ENCODE data around the gene SYPL2. TPM values are rescaled to one million over a fixed set of nuclear protein-coding genes. Genes with fewer than 3 reads are reported as not detected.

The SYPL2 gene
- total and polyA plus RNA-seq, 2 of the 8 experiments (the other 6 are each of a cell fraction or from before 2014, with no cell fraction given): 1.5 TPM

GRCh38 chr1:109478806-109479205 is 12.5 kb downstream of the SYPL2 start:
- 0 out of 7 replicates have a peak, but pooled peaks cover 0 to 2% (median 0%) of the 10 kb centered on the region in 4 experiments for H3K4me1 ChIP-seq (replicated peaks in 1 of 4; ENCODE audit: control insufficient read depth in 3 of 4, insufficient read depth in 4 of 4, low read length in 3 of 4)
- H3K4me3 ChIP-seq (ENCODE audit: extremely low read depth in 1 of 4, insufficient read depth in 2 of 4, low read depth in 3 of 4, low read length in 4 of 4): no peak overlapping the region
- CTCF ChIA-PET (ENCODE audit: partially characterized antibody): interaction anchor here (0.5 to 43.7 kb wide), 11 partner anchors 10 to 503 kb away, joined by 3 to 1755 read pairs (median 4); partner anchors contain the start of genes CYB561D1, GPR61 and PSMA5
- no peaks in the 10 kb centered on the region for H3K9me3 ChIP-seq (ENCODE audit: insufficient read depth in 2 of 2, low read depth in 1 of 2, low read length in 1 of 2)
- no peak overlapping the region for H3K4me2 ChIP-seq (ENCODE audit: insufficient read depth in 1 of 2, low read depth in 2 of 2, low read length in 2 of 2)
- H3K36me3 ChIP-seq (ENCODE audit: control insufficient read depth in 2 of 4, insufficient read depth in 4 of 4, low read length in 3 of 4): no peaks in the 10 kb centered on the region
- H3K79me2 ChIP-seq (ENCODE audit: control insufficient read depth in 1 of 2, insufficient read depth in 2 of 2, low read length in 2 of 2): no peaks in the 10 kb centered on the region
- 34% methylated on average over 7 of the region's 7 CpGs; no CpG with 5 or more reads in 1 of the 2 experiments for WGBS, 2 experiments (ENCODE audit: extremely low coverage in 1 of 2, insufficient coverage in 1 of 2, insufficient read length in 1 of 2, insufficient replicate concordance in 2 of 2, low coverage in 1 of 2, low lambda C conversion rate in 2 of 2, missing lambda C conversion rate in 1 of 2)
- no peak overlapping the region for H3K9ac ChIP-seq (replicated peaks in 1 of 4; ENCODE audit: extremely low read depth in 1 of 4, low read depth in 3 of 4, low read length in 3 of 4)
- peaks cover 0 to 5% (median under 1%) of the 10 kb centered on the region in 4 experiments; a peak in 3 of 7 replicates for H3K27me3 ChIP-seq (replicated peaks in 1 of 4; ENCODE audit: control insufficient read depth in 3 of 4, extremely low read depth in 1 of 4, insufficient read depth in 3 of 4, low read length in 3 of 4)
- no peaks in the 10 kb centered on the region for H3K79me1 ChIP-seq (ENCODE audit: low read depth, low read length)
- POLR2A ChIA-PET (ENCODE audit: partially characterized antibody): interaction anchor here (0.6 to 1.6 kb wide), 8 partner anchors 9 to 518 kb away, joined by 3 to 6 read pairs (median 3); partner anchors contain the start of gene CYB561D1
- no peak overlapping the region for H2AFZ ChIP-seq (ENCODE audit: low read length)
- DNase-seq (ENCODE audit: low read depth in 1 of 2, low spot score in 2 of 2): peak in 1 of 2 experiments; percentile 71
- peaks cover 0 to 2% of the 10 kb centered on the region in 2 experiments for H4K20me1 ChIP-seq (replicated peaks in 1 of 2; ENCODE audit: control insufficient read depth in 1 of 2, insufficient read depth in 2 of 2, low read length in 2 of 2)
- H3K27ac ChIP-seq (ENCODE audit: low read depth, low read length): no peak overlapping the region
- no peak overlapping the region for H2BK20ac ChIP-seq (ENCODE audit: low read length)
- no peak overlapping the region for H2BK5ac ChIP-seq (ENCODE audit: low read depth, low read length)
- no peak overlapping the region for H4K5ac ChIP-seq (ENCODE audit: insufficient read length, low read depth, low read length)
- H3K56ac ChIP-seq (replicated peaks; ENCODE audit: insufficient read length, low read depth, low read length): no peak overlapping the region
- H3K18ac ChIP-seq (ENCODE audit: extremely low read depth, low read length): no peak overlapping the region
- H3K23ac ChIP-seq (ENCODE audit: insufficient read length): no peak overlapping the region
- H4K91ac ChIP-seq (replicated peaks; ENCODE audit: insufficient read length, low read length): no peak overlapping the region
- no peak overlapping the region for H3K14ac ChIP-seq (ENCODE audit: insufficient read length)
- H3K23me2 ChIP-seq (ENCODE audit: low read depth, low read length): peaks cover 6% of the 10 kb centered on the region
- no peak overlapping the region for H2AK5ac ChIP-seq (ENCODE audit: low read depth, low read length)
- H3K4ac ChIP-seq (replicated peaks; ENCODE audit: insufficient read length, low read depth, low read length): no peak overlapping the region
- H4K8ac ChIP-seq (ENCODE audit: extremely low read depth, insufficient read depth, low read length): no peak overlapping the region
- H2BK12ac ChIP-seq (ENCODE audit: low read depth, low read length): no peak overlapping the region
- FAIRE-seq: no peak
- no peak overlapping the region for H2BK120ac ChIP-seq (replicated peaks; ENCODE audit: low read depth, low read length)
- H2BK15ac ChIP-seq (ENCODE audit: low read length): no peak overlapping the region
- TF ChIP-seq JUN (IDR thresholded peaks at IDR 0.05; ENCODE audit: low read depth, low read length) (no peak), RAD21 (IDR thresholded peaks at IDR 0.05 in 1 of 2, conservative IDR thresholded peaks at IDR 0.05 in 1 of 2; ENCODE audit: low read depth in 2 of 2, low read length in 2 of 2) (peak; percentile 21 to 45; a peak in 1 of 4 replicates), NRF1 (IDR thresholded peaks at IDR 0.05; ENCODE audit: low read depth, low read length) (no peak), SIN3A (conservative IDR thresholded peaks at IDR 0.05 in 1 of 2, IDR thresholded peaks at IDR 0.05 in 1 of 2; ENCODE audit: low read depth in 1 of 2, low read length in 2 of 2) (peak; percentile 94 to 96), SAP30 (IDR thresholded peaks at IDR 0.05; ENCODE audit: insufficient read depth, insufficient replicate concordance, low read length) (peak; percentile 53)
